GM21723 (cell line): Measurements from ENCODE around the gene MADD.

ENCODE experiments used
- ATAC-seq: cut with Tn5 transposase; IDR thresholded peaks from one replicate; pipeline ENCODE4 v1.9.1; 2021; ENCODE audit warnings: mild to moderate bottlenecking, moderate library complexity; ENCODE audit not compliant: unreplicated experiment

MADD gene

GRCh38 chr11:47249378-47249715, 20.6 kb upstream of the MADD start:
- no peak for ATAC-seq

DNA sequence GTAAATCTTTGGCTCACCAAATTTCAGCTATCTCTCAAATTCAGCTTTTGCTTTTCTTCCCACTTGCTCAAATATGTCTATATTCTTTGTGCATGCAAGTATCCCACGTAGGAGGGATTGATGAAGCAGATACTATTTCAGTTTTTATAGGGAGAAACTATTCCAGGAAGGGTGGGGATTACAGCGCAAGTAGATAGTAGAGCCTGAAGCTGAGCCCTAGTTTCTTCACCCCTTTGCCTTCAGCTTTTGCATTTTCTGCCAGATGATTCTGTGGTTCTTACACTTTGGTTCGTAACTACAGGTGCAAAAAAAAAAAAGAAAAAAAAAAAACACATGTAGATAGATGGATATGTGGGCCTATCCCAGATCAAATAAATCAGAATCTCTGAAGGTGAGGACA, 18.2 kb upstream of the MADD start:
- ATAC-seq, result no peak

DNA sequence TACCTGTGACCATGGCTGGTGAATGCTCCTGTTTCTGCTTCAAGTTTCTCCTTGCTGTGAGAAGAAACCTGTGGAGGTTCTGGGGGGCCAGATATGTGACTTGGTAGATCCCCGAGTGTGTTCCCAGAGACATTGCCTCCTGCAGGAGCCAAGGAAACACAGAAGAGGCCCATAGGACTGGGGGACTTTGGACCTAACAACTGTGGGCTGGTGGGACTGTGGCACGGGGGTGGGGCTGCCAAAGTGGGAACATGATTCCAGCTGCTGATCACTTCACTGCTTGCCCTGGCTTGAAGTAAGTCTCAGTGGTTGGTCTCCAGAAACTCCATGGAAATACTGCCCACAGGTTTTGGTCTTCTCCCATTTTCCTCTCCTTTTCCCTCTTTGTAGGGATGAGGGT, 16.3 kb upstream of the MADD start:
- no peak for ATAC-seq

GRCh38 chr11:47254386-47254785, 15.5 kb upstream of the MADD start:
- ATAC-seq, result no peak

- ATAC-seq, result no peak
Measured at GRCh38 chr11:47256374-47256773, 13.6 kb upstream of the MADD start.

- ATAC-seq, result no peak
Measured at GRCh38 chr11:47257177-47257516, 12.8 kb upstream of the MADD start.

DNA sequence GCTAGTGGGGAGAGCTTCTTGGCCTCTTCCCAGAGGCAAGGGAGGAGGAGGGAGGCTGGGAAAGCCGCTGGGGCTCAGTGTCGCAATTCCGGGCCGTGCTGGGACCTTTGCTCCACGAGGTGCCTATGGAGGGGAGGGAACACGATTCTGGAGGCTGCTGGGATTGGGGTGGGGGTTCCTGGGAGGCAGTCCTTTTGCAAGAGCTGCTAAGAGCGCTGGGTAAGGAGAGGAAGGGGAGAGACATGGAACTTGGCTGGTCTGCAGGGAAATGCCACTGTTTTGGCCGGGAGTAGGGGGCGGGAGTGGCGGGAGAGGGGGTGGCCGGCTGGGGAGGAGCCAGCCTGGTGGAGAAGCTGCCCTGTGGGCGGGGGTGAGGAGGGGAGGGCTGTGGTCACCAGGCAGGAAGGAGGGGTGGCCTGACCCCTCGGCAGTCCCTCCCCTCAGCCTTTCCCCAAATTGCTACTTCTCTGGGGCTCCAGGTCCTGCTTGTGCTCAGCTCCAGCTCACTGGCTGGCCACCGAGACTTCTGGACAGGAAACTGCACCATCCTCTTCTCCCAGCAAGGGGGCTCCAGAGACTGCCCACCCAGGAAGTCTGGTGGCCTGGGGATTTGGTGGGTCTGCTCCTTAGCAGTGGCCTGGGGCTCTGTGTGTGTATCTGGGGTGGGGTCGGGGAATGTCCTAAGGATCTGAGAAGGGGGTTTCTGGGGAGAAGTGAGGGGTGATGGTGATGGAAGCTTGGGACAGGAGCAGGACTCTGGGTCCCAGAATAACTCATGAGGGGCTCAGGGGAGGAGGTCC, 12.2 kb upstream of the MADD start, which contains the start of gene NR1H3:
TSS of gene NR1H3 (plus strand) at position 480 of the 800 bp plus-strand sequence. CDS start 1,221 bp downstream, outside the sequence.
- no peak for ATAC-seq

DNA sequence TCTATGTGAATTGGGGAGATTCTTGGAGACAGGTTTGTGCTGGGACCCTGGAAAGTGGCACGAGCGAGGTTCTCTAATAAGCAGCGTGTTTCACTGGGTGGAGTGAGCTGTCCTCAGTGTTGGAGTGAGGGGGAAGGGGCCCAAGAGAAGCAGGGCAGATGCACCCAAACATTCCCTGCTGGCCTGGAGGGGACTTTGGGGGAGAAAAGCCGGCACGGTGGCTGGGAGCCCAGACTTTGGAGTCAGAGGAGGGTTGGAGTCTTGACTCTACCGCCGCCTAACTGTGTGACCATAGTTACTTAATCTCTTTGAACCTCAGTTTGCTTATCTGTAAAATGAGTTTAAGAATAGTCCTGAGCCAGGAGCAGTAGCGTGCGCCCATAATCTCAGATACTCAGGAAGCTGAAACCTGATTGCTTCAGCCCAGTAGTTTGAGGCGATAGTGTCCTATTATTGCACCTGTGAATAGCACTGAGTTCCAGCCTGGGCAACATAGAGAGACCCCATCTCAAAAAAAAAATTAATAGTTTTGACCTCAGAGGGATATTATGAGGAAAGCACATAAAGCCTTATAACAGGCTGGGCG, 11.5 kb upstream of the MADD start:
- ATAC-seq, result no peak

GRCh38 chr11:47259232-47259977, 10.5 kb upstream of the MADD start:
- ATAC-seq, result peak; percentile 66

- ATAC-seq, result no peak
Measured at GRCh38 chr11:47260366-47260765, 9.6 kb upstream of the MADD start.

DNA sequence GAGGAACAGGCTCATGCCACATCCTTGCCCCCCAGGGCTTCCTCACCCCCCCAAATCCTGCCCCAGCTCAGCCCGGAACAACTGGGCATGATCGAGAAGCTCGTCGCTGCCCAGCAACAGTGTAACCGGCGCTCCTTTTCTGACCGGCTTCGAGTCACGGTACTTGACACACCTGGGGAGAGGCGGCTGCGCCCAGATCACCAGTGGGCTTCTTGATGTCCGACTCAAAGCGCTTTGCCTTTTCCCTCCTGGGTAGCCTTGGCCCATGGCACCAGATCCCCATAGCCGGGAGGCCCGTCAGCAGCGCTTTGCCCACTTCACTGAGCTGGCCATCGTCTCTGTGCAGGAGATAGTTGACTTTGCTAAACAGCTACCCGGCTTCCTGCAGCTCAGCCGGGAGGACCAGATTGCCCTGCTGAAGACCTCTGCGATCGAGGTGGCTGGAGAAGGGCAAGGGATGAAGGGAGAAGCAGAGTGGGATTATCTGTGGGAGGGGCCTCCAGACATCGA, 8.6 kb upstream of the MADD start:
- ATAC-seq, result no peak

GRCh38 chr11:47264119-47264518, 5.8 kb upstream of the MADD start:
- no peak for ATAC-seq

DNA sequence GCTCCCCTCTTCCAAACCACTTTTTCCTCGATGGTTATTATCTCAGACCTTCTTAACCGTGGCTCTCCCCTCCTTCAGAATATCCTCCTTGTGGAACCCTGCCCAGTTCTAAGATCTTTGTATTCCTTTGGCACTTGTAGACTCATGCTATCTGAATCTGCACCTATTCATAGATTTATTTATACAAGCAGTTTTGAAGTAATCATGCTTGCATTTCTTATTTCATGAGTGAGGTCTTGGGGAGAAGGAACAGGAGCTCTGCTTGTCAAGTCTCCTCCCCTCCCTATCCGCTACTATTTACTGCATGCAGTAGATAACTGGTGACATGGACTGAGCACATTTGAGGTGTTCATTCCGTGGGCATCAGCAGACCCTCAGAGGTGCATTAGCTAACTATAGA, 5.4 kb upstream of the MADD start:
- no peak for ATAC-seq

GRCh38 chr11:47267876-47268275, 2.1 kb upstream of the MADD start:
- no peak for ATAC-seq

GRCh38 chr11:47268448-47269001, 1.4 kb upstream of the MADD start:
- ATAC-seq, result no peak

GRCh38 chr11:47269002-47269828, 718 bp upstream of the MADD start:
- peak; percentile 55 for ATAC-seq

- ATAC-seq, result no peak
Measured at GRCh38 chr11:47270331-47271271, 668 bp downstream of the MADD start.

GRCh38 chr11:47271328-47271727, 1.4 kb downstream of the MADD start:
- no peak for ATAC-seq

GRCh38 chr11:47271961-47272661, 2.2 kb downstream of the MADD start:
- ATAC-seq, result no peak
